ENCODE measurements around the gene EIF5A2. TPM values are rescaled to one million over a fixed set of nuclear protein-coding genes. Genes with fewer than 3 reads are reported as not detected.

EIF5A2 gene
- 17.4 and 17.5 TPM in 2 replicates for total RNA-seq

GRCh38 chr3:170908235-170909116 is at the start of gene EIF5A2:
Gene EIF5A2, minus strand, starts transcription at chr3:170908637. Its CDS starts 831 bp downstream, at chr3:170907806.

GRCh38 chr3:170869645-170870593 is 38.5 kb downstream of the EIF5A2 start, which contains the start of gene RPL22L1:
Gene RPL22L1, minus strand, starts transcription at chr3:170870195. Its CDS starts 28 bp downstream, at chr3:170870167.

Other genes starting within 250 kb of the EIF5A2 start
- gene RPL22L1, start 38.4 kb downstream of the EIF5A2 start, total RNA-seq = 139 and 262 TPM in 2 replicates
- not detected in 2 replicates for gene SLC2A2, start 118.1 kb upstream of the EIF5A2 start, total RNA-seq